ENCODE results near the gene RAB40C.

Gene RAB40C

GRCh38 chr16:631808-632358 lies 42.0 kb downstream of the RAB40C start:
- no peak for DNase-seq (ENCODE audit: low read depth in 2 of 2)

DNA sequence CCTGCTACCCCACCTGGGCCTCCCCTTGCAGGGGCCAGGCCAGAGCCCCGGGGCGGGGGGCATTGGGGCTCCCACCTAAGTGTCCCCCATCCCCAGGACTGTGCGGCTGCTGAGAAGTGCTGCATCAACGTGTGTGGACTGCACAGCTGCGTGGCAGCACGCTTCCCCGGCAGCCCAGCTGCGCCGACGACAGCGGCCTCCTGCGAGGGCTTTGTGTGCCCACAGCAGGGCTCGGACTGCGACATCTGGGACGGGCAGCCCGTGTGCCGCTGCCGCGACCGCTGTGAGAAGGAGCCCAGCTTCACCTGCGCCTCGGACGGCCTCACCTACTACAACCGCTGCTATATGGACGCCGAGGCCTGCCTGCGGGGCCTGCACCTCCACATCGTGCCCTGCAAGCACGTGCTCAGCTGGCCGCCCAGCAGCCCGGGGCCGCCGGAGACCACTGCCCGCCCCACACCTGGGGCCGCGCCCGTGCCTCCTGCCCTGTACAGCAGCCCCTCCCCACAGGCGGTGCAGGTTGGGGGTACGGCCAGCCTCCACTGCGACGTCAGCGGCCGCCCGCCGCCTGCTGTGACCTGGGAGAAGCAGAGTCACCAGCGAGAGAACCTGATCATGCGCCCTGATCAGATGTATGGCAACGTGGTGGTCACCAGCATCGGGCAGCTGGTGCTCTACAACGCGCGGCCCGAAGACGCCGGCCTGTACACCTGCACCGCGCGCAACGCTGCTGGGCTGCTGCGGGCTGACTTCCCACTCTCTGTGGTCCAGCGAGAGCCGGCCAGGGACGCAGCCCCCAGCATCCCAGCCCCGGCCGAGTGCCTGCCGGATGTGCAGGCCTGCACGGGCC lies 42.8 kb downstream of the RAB40C start:
- no peak for DNase-seq (ENCODE audit: low read depth in 2 of 2)

DNA sequence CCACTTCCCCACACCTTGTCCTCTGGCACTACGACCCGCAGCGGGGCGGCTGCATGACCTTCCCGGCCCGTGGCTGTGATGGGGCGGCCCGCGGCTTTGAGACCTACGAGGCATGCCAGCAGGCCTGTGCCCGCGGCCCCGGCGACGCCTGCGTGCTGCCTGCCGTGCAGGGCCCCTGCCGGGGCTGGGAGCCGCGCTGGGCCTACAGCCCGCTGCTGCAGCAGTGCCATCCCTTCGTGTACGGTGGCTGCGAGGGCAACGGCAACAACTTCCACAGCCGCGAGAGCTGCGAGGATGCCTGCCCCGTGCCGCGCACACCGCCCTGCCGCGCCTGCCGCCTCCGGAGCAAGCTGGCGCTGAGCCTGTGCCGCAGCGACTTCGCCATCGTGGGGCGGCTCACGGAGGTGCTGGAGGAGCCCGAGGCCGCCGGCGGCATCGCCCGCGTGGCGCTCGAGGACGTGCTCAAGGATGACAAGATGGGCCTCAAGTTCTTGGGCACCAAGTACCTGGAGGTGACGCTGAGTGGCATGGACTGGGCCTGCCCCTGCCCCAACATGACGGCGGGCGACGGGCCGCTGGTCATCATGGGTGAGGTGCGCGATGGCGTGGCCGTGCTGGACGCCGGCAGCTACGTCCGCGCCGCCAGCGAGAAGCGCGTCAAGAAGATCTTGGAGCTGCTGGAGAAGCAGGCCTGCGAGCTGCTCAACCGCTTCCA lies 43.6 kb downstream of the RAB40C start:
- no peak for DNase-seq (ENCODE audit: low read depth in 2 of 2)

GRCh38 chr16:634051-634670 lies 44.3 kb downstream of the RAB40C start:
- DNase-seq (ENCODE audit: low read depth in 2 of 2): no peak

DNA sequence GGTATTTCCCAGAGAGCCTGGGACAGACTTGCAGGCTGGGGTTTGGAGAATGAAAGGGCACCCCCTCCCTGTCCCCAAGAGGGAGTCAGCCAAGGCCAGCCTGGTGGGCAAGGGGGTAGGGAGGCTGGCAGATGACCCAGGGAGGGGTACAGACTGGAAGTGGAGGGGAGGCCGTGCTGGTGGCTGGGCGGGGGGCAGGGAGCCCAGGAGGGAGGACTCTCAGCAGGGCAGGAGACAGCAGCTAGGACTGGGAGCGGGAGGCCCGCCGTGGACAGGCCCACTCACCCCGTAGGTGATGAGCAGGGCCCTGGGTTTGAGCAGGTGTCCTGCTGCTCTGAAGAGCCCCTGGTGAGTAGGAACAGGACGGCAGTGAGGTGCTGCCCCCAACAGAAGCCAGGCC lies 45.1 kb downstream of the RAB40C start:
- no peak for DNase-seq (ENCODE audit: low read depth in 2 of 2)

DNA sequence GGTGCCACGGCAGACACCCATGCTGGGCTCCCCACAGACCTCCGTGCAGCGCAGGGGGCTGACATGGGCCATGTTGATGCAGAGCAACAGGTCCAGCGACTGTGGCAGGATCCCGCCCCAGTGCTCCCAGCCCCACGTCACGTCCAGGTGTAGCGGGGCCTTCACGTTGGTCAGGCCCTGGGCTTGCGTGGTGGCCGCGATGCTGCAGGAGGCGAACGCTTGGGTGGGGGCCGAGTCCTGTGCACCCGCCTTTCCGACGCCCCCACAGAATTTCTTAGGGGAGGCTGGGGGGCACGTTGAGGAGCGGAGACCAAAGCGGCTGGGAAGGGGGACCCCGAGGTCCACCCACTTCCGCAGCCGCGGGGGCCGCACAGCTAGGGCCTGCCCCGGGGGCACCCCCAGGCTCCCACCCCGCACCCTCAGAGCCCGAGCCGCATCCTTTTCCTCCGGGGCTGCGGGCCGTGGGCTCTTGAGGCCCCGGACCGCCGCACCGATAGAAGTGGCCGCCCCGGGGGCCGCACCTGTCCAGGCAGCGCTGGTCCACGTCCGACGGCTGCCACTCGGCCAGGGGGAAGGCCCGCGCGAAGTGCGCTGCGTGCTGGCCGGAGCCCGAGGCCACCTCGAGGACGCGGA lies 45.8 kb downstream of the RAB40C start:
- DNase-seq (ENCODE audit: low read depth in 2 of 2): no peak

DNA sequence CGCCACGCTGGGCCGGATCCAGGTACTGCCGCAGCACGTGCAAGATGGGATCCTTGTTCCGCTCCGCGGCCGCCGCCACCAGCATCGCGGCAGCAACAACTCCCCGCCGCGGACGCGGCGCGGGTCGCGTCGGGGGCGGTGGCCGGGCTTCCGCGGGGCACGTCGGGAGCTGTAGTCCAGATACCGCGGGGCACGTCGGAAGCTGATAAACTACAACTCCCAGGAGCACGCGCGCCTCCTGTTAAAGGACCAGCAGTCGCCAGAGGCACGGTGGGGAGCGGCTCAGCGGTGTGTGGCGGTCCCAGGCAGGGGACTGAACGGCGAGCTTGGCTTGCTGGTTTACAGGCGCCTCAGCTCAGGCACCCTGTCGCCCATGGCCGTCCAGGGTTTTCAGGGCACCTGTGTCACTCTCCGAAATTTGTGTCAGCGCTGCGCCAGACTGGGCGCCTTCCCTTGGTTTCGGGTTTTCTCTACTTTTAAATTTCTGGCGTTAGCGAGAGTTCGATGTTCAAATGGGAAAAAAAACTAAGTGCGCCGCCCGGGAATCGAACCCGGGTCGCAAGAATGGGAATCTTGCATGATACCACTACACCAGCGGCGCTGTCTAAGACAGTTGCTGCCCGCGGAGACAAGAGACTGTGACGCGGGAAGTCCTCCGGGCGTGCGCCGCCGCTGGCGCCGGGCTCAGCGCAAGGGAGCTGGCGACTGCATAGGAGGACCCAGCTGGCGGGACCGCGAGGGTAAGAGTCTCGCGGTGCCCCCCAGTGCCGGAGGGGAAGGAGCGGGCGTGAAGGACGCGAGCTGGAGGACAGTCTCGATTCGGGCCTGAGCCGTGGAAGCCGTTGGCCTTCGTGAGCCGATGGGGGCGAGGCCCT lies 46.6 kb downstream of the RAB40C start, which contains the start of gene METTL26:
Gene METTL26, minus strand, starts transcription at position 100 of the 875 bp plus-strand sequence. Its CDS starts 15 bp downstream, at position 85.
- DNase-seq (ENCODE audit: low read depth in 2 of 2): peak; percentile 86 to 88

GRCh38 chr16:637081-638018 lies 47.5 kb downstream of the RAB40C start:
- DNase-seq (ENCODE audit: low read depth in 2 of 2): peak; percentile 84 to 86

DNA sequence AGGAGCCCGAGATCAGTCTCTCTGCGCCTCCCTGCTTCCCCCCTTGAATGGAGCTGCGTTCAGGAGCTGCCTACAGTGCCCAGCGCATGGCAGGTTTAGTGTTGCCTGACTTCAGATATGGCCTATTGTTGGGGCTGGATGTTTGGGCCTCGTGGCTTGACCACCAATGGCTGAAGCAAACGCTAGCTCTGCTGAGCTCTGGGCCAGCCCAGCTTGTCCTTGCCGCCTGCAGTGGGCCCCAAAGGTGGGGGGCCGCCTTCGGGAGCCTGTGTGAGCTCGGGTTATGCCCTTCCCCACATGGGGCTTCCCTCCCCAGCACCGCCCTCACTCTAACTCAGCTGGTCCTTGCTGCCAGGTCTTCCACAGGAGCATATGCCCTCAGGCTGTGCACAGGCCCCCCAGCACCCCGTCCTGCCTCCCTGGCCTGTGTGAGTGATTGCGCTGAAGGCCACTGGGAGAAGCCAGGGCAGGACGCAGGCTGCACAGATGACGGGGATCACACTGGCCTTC lies 48.2 kb downstream of the RAB40C start:
- no peak for DNase-seq (ENCODE audit: low read depth in 2 of 2)

DNA sequence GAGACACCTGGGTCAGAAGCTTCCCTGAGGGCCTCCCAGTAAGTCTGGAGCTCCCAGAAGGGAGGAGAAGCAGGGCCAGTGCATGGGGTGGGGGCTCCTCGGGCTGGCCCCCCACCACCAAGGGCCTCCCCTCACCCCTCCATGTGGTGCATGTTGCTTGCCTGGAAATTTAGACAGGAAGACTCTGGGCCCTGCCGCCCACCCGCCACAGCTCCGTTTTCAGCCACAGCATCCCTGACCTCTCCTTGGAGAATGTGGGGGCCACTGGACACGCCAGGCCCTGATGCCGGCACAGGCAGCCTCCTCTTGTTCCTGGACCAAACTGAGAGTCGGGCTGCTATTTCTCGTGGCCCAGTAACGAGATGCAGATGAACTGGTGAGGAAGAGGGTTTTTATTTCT lies 49.0 kb downstream of the RAB40C start:
- no peak for DNase-seq (ENCODE audit: low read depth in 2 of 2)

GRCh38 chr16:640614-641013 lies 50.7 kb downstream of the RAB40C start:
- no peak for DNase-seq (ENCODE audit: low read depth in 2 of 2)

DNA sequence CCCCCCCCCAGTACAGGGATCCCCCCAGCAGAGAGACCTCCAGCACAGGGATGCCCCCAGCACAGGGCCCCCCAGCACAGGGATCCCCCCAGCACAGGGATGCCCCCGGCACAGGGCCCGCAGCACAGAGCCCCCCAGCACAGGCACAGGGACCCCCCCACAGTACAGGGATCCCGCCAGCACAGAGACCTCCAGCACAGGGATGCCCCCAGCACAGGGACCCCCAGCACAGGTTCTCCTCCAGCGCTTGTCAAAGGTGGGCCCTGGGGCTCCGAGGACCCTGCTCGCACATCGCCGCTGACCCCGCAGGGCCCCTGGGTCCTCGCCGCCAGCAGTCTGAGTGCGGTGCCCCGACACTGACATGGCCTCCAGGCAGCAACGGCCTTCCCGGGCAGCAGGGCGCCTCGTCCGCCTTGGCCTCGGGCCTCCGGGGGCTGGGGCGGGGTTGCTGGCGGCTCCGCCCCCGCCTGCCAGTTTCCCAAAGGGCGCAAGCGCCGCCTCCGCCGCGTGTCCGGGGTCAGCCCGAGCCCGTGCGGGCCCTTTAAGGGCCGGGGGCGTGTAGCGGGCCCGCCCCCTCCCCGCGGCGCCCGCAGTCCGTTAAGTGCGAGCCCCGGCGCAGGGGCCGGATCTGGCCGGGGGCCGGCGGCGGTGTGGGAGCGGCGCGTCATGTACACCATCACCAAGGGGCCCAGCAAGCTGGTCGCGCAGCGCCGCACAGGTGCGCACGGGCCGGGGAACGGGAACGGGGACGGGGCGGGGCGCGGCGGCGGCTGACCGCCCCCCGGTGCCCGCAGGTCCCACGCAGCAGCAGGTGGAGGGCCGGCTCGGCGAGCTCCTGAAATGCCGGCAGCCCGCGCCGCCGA lies 51.7 kb downstream of the RAB40C start, which contains the start of gene MCRIP2:
Gene MCRIP2, plus strand, starts transcription at position 503 of the 863 bp plus-strand sequence. Its CDS starts 164 bp downstream, at position 667.
- DNase-seq (ENCODE audit: low read depth in 2 of 2): peak; percentile 54 to 71

- peak in 1 of 2 donors; percentile 34 for DNase-seq (ENCODE audit: low read depth in 2 of 2)
These were observed 52.6 kb downstream of the RAB40C start for GRCh38 chr16:642189-643049.

DNA sequence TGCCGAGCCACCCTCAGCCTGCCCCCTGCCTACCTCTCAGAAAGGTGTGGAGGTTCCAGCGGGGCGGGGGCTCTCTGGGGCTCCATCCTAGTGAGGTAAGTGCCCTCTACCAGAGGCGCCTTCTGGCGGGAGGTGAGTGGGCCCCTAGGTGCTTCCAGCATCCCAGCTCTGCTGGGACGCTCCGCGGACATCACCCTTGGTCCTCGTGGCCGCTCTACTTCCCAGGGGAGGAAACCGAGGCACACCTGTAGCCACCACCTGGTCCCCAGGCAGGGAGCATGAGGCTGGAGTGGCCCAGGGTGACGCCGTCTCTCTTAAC lies 53.1 kb downstream of the RAB40C start:
- no peak for DNase-seq (ENCODE audit: low read depth in 2 of 2)

DNA sequence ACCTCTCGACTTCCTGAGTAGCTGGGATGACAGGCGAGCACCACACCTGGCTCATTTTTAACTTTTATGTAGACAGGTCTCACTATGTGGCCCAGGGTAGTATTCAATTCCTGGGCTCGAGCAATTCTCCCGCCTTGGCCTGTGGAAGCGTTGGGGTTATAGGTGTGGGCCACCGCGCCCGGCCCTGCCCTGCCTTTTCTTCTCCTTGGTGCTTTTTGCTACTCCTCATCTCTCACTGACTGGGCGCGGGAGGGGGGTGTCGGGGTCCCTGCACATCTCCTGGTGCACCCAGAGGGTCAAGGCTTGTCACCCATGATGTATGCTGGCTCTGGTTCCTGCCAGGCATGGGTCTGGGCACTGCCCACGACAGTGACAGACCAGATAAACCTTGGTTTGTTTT lies 54.7 kb downstream of the RAB40C start:
- DNase-seq (ENCODE audit: low read depth in 2 of 2): no peak

DNA sequence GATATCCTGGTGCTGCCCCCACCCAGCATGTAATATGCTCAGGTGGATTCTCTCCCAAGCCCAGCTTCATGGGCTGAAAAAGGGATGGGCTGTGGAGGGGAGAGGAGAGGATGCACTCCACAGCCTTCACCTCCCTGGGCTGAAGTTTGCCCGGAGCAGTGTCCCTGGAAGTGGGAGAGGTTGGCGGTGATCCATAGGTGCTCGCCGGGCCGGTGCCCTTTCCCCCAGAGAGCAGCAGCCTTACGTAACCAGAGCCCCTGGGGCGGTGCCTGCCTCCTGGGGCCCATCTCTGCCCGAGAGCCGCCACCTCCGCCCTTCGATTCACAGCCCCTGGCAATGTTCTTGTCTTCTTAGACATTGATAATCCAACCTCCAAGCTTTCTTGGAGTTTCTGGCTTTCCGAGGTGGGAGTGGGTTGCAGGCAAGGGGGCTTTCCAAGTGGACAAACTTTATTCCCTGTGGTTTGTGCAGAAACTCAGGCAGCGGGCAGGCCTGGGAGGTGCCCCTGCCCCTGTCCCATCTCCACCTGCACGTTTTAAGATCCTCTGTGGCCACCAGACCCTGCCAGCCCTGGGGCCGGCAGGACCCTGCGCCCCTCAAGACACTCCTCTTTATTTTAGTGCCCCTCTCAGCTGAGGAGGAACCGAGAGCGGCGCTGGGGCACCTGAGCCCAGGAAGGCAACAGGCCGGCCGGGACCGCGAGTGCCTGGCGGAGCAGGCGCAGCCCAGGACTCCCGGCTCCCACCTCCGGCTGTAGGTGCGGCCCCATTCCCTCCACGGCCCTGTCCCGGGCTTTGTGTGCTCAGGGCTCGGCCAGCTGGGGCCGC lies 56.2 kb downstream of the RAB40C start:
- no peak for DNase-seq (ENCODE audit: low read depth in 2 of 2)

Data from activated CD4-positive, alpha-beta T cell treated with anti-CD3 and anti-CD28 coated beads for 24 hours (primary cell).